Measurements from ENCODE around the gene PCYOX1L.

PCYOX1L gene

DNA sequence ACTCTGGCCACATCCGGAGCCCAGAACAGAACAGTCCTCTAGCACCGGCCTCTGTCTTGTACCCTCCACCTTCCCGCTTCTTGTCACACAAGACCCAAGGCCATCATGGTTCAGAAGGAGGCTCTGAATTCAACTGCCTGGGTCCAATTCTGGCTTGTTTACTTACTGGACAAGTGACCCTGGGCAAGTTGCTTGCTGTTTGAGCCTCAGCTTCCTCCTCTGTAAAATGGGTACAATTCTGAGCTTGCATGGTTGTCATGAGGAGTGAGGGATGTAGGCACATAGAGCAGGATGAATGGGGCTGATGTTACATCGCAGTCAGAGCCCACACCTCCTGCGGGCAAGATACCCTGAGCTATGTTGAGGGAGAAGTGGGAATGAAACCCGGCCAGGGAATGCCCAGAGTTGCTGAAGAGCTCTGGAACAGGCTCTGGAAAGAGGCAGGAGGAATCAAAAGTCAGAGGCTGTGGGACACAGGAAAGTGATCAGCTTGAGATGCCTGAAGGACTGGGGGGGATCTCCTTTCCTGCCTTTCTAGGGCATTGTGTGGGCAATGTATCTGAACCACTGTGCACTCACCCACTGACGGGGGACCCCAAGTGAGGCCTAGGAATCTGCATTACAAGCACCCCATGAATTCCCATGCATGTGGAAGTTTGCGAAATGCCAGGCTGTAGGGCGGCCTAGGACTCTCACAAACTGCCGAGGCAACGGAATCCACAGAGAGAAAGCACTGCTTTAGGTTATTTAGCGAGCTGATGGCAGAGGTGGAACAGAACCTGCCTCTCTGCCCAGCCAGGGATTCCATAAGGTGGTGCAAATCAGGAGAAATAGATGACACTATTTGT is 50.6 kb downstream of the PCYOX1L start:
- no peak overlapping the region for H3K4me3 ChIP-seq (ENCODE audit: low read length)

DNA sequence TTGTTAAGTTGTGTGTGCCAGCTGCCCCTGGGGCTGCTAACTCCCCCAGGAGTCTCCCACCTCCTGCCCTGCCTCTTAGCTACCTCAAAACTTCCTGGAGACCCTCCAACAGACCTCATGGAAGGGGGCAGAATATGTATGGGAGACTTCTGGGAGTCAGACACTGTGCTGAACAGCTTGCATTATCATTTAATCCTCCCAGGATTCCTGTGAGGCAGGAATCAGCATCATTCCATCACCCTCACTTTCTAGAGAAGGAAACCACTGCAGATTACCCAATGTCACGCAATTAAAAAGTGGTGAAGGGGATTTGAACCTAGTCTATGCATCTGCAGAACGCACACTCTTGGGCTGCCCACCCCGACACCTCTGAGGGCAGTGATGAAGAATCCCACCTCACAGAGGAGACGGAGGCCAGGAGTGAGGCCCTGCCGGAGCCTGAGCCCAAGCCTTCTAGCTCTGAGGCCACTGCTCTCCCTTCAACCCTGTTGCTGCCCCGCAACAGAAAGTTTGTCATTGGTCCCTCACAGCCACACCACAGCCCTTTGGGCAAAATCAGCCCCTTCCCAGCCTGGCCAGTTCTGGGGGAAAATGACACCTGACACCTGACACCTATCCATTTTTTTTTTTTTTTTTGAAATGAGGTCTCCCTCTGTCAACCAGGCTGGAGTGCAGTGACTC is 51.6 kb downstream of the PCYOX1L start:
- TF ChIP-seq ZNF274 (IDR thresholded peaks at IDR 0.05; ENCODE audit: low read depth, low read length): no peak
- H3K4me3 ChIP-seq (ENCODE audit: low read length): no peak overlapping the region

More for the DNA sequence above, 50.6 kb downstream of the PCYOX1L start:
- no peak for TF ChIP-seq ZNF274 (IDR thresholded peaks at IDR 0.05; ENCODE audit: low read depth, low read length)

DNA sequence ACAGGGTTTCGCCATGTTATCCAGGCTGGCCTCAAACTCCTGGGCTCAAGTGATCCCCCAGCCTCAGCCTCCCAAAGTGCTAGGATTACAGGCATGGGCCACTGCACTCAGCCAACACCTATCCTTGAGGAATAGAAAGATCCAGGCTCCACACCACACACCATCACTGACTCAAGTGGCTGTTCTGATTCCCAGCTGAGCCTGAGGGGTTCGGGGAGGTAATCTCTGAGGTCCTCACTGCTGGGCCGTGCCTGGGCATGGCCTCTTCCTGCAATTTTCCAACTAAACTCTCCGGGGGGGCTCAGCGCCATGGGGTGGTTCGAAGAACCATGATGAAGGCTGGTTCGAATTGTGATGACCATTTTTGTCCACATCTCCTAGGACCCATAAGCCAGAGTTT is 52.2 kb downstream of the PCYOX1L start:
- H3K4me3 ChIP-seq (ENCODE audit: low read length): no peak overlapping the region
- no peak for TF ChIP-seq ZNF274 (IDR thresholded peaks at IDR 0.05; ENCODE audit: low read depth, low read length)

DNA sequence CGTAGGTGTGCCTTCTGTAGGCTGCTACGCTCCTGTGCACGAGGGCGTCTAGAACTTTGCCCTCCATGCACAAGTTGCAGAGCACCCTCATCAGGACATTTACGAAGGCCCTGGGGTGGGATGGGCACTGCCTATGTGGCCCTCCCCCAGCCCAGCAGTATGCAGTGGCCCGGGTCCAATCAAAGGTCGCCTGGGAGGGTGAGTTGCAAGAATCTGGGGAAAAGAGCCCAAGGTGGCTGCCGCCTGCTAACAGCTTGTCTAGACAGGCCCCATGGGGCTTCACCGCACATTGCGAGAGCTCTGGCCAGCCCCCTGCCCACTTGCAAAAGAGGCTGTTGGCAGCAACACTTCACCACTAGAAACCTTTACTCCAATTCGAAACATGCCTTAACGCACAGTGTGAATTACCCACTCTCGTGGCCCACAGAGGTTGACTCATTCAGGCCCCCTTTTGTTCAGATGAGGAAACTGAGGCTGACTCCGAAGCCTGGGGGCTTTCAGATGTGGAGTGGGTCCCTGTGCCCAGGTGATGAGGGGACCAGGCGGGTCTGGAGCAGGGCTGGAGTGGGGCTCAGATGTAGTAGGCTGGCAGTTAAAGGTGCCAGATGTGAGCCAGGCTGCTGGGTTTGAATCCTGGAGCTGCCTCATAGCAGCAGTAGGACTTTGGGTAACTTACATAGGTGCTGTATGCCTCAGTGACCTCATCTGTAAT is 53.0 kb downstream of the PCYOX1L start:
- H3K4me3 ChIP-seq (ENCODE audit: low read length): no peak overlapping the region

DNA sequence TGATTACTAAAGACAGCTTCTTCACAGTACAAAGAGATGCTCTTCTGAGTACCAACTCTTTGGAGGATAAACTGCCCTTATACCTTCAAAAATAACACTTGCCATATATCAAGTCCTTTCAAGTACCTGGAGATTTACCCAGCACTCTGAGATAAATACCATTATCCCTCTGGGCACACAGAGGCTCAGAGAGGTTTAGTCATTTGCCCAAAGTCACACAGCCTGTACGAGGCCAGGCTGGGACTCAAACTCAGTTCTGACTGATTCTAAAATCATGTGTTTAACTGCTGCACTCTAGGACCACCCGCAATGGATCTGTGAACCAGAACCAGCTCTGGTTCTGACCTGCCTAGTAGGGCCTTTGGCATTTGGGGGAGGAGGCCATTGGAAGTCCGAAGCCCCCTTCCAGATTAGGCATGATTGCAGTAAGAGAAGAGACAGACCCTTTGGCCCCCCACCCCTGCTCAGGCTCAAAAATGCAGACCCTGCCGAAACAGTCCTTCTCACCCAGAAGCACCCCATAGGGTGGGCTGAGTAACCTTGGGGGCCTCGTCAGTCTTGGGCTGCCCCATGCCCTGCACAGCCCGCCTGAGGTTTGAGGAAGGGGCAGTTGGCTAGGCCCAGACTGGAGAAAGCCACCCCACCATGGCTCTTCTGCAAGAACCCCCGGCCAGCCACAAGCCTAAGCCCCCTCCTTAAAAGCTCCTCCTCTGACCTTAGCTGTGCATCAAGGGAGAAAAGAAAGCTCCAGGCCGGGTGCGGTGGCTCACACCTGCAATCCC is 54.1 kb downstream of the PCYOX1L start:
- TF ChIP-seq ZNF274 (IDR thresholded peaks at IDR 0.05; ENCODE audit: low read depth, low read length): no peak
- no peak overlapping the region for H3K4me3 ChIP-seq (ENCODE audit: low read length)

More for the DNA sequence above, 53.0 kb downstream of the PCYOX1L start:
- no peak for TF ChIP-seq ZNF274 (IDR thresholded peaks at IDR 0.05; ENCODE audit: low read depth, low read length)

DNA sequence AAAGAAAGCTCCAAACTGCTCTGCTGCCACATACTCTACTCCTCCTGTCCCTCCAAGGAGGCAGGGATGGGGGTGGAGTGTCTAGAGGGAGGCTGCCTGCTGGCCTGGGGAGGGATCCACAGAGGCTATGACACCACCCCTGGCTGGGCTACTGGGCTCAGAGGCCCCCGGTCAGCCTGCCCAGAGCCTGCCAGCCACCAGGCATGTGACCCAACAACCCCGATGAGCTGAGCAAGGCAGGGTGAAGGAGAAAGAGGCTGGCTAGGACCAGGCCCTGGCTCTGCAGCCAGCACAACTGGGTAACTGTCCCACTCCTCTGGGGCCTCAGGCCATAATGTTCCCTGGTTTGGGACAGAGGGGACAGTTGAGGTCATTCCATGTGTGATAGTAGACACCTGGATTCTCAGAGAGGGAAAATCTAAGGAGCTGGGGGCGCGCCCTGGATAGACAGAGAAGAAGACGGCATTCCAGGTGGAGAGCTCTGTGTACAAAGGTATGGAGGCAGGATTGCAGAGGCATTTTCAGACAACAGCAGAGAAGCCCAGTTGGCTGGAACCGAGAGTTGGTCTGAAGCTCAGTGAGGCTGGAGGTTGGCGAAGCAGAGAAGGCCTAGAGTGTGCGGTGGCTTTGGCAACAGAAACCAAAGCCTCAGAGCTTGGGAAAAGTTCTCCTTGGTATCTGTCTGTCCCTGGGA is 55.1 kb downstream of the PCYOX1L start:
- TF ChIP-seq ZNF274 (IDR thresholded peaks at IDR 0.05; ENCODE audit: low read depth, low read length): no peak
- H3K4me3 ChIP-seq (ENCODE audit: low read length): no peak overlapping the region

DNA sequence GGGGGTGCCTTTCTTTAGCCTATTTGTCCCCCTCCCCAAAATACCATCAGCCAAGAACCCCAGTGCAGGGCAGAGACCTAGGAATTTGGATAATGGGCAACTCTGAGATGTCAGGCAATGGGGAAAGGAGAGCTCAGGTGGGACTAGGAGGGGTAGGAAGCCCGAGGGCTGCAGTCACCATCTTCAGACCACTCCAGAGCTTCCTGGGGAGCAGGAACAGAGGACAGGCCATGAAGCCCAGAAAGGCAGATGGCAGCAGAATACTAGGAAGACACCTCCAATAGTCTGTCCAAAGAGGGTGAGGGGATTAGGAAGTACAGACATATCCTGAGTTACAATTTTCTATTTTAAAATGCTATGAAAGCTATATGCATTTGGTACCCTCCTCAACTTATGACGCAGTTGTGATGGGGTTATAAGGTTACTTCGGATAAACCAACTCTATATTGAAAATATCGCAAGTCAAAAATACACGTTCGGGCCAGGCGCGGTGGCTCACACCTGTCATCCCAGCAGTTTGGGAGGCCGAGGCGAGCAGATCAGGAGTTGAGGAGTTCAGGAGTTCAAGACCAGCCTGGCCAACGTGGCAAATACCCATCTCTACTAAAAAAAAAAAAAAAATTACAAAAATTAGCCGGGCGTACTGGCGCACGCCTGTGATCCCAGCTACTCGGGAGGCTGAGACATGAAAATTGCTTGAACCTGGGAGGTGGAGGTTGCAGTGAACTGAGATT is 55.8 kb downstream of the PCYOX1L start:
- H3K4me3 ChIP-seq (ENCODE audit: low read length): no peak overlapping the region
- no peak for TF ChIP-seq ZNF274 (IDR thresholded peaks at IDR 0.05; ENCODE audit: low read depth, low read length)

DNA sequence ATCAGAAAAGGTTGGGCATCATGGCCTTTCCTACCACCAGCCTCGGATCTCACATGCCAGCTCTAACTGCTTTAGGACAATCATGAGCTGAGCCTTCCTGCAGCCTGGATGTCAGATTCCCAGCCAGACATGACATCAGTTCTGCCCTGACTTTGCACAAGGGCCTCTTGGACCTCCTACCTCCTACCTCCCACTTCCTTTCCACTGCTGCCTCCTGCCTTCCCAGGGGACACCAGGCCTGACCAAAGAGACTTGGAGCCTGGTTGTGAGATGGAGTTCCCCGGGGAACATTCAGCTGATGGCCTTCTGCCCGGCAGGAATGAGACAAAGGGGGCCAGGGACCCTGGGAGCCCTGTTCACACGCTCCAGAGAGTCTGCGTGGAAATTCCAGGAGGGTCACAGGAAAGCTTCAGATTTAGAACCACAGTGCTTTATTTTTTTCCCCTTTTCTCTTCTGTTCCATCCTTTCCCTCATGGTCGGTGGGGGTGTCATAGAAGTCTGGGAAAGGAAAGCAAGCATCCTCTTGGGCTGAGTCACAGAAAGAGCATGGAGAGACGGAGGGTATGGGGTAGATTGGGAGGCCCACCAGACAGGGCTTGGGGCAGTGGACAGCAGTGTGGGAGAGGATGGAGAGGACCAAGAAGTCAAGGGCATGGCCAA is 56.7 kb downstream of the PCYOX1L start:
- no peak for TF ChIP-seq ZNF274 (IDR thresholded peaks at IDR 0.05; ENCODE audit: low read depth, low read length)

DNA sequence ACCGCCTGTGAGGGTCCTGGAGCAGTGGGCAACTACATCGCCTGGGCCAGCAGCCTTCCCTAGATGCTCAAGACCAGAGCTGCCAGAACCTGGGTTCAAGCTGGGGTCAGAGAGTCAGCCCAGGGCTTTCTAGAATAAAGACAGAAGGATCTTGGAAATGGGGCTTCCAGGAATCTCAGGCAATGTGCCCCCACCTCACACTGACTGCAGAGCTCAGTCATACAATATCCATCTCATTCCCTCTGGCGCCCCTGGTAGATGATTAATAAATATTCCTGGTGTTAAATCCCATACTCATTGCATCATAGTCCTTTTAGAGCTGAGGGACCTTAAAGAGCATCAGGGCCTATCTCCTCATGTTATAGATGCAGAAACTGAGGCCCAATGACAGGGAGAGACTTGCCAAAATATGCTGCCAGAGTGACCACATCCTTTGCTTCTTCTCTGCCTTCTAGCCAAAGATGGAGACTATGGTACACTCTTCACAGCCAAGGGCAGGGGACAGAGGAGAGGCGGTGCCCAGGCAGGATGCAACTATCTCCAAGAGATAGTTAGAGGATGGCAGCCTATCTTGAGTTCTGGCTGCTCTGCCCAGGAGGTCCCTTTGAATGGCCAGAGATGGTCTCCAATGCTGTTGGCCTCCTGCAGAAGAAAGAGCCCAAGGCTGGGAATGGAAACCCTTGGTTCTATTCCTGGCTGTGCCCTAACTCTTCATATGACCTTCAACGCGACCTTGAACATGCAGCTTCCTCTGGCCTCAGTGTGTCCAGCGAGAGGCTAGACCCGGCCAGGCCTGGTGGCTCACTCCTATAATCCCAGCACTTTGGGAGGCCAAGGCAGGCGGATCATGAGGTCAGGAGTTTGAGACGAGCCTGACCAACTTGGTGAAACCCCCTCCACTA is 57.5 kb downstream of the PCYOX1L start:
- no peak overlapping the region for H3K4me3 ChIP-seq (ENCODE audit: low read length)

More for the DNA sequence above, 56.7 kb downstream of the PCYOX1L start:
- H3K4me3 ChIP-seq (ENCODE audit: low read length): no peak overlapping the region

DNA sequence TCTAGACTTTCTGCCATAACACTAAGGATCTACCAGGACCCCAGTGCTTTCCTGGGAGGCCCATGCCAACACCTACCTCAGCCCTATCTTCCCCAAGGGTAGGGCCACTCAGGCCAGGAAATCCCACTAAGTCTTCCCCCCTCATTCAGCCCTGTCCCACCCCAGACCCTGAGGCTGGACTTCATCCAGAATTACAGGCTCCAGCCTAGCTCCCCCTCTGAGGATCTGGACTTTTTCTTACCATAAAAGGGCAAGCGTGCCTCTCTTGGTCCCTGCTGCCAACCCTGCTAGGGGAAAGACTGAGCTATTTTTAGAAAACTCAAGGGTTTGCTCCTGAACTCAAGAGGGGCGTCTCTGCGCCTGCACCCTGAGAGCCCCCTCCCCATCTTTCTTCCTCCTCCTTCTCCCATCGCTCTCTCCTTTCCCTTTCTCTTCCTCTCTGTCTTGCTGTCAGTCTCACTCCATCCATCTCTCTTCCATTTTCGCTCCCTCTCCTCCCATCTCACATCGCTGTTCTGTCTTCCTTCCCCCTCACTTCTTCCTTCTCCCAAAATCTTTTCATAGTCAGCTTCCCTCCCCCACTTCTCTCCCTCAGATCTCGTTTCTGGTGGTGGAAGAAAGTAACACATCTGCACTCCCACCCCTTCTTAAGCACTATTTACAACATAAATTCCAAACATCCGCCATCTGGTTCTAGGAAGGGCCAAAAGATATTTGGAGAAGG is 59.3 kb downstream of the PCYOX1L start:
- no peak for TF ChIP-seq ZNF274 (IDR thresholded peaks at IDR 0.05; ENCODE audit: low read depth, low read length)
- no peak overlapping the region for H3K4me3 ChIP-seq (ENCODE audit: low read length)

More for the DNA sequence above, 57.5 kb downstream of the PCYOX1L start:
- TF ChIP-seq ZNF274 (IDR thresholded peaks at IDR 0.05; ENCODE audit: low read depth, low read length): no peak

All from GM08714 (cell line).